H1 (cell line): Measurements from ENCODE around the gene PINK1. TPM values are rescaled to one million over a fixed set of nuclear protein-coding genes. Genes with fewer than 3 reads are reported as not detected.

Source experiments
- CBX8 ChIP-seq: fragments of 300-800, 300-1000 bp; sonication (generic); IDR thresholded peaks from 2 replicates; pipeline ENCODE4 v1.7.1; 2016; ENCODE audit warnings: low read depth, low read length, borderline replicate concordance
- polyA plus RNA-seq, 7 experiments: library from polyadenylated mRNA; depleted of rRNA in 3 of 7; stranded (reverse) in 5 of 7; unstranded in 2 of 7; fragments of >200 nt in 5 of 7; fragments of 200-250 nt in 2 of 7; gene quantifications; 1 replicate in 5 of 7; 2 replicates in 1 of 7; 4 replicates in 1 of 7; pipeline versions ENCODE4 v1.2.1 to v1.2.3, GENCODE V29; 2011 to 2013; ENCODE audit warnings: missing spikeins in 2 of 7, mixed read lengths in 2 of 7
- total RNA-seq: library from RNA; stranded (reverse); fragmentation: NEBNext Ultra II Directional; extraction: Animal tissue kit (Norgen Biotek cat#: 25700); gene quantifications from 2 replicates; pipeline ENCODE4 v1.2.1, GENCODE V29; 2021

The PINK1 gene
- total and polyA plus RNA-seq, 2 of the 8 experiments (the other 6 are each of a cell fraction or from before 2014, with no cell fraction given): 16.1 to 19.3 TPM

DNA sequence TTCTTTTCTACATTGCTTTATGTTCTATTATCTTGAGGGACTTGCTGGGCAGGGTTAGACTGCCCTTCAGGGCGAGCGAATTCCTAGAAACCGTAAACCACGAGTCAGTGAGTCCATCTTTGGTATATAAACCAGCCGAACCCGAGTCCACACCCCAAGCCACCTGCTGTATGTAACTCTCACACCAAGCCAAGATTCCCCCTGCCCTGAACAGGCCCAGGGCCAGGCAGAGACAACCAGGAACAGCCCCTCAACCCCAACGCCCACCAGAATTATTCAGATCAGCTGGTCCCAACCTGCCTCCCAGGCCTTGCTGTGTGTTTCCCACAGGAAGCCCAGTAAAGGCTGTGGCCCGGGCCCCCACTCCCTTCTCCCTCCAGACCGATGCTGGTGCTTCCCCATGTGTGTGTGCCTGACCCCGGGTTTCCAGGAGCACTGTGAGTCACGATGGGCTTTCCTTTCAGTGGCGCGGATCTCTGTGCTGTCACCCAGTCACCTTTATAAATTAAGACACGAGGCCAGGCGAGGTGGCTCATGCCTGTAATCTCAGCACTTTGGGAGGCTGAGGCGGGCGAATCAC lies 67.5 kb downstream of the PINK1 start (continued):
- TF ChIP-seq CBX8: no peak
- TF ChIP-seq, all 59 proteins: peak for 0

Other genes with a start within 250 kb of the PINK1 start
- 5.6 and 7.4 TPM in 2 replicates for gene CAMK2N1, start 147.2 kb upstream of the PINK1 start, total RNA-seq
- 1.8 and 2.3 TPM in 2 replicates for gene CAMK2N1, start 147.2 kb upstream of the PINK1 start, polyA plus RNA-seq (2011; rRNA removed)
- gene MUL1, start 125.3 kb upstream of the PINK1 start, total RNA-seq: 16.4 and 16.9 TPM in 2 replicates
- gene MUL1, start 125.3 kb upstream of the PINK1 start, polyA plus RNA-seq (2011; rRNA removed): 20.5 and 20.8 TPM in 2 replicates
- gene FAM43B, start 80.9 kb upstream of the PINK1 start, total RNA-seq: 1.9 and 2.2 TPM in 2 replicates
- gene FAM43B, start 80.9 kb upstream of the PINK1 start, polyA plus RNA-seq (2011; rRNA removed): 0.88 and 1.0 TPM in 2 replicates
- gene CDA, start 44.4 kb upstream of the PINK1 start, total RNA-seq: 3.3 and 4.4 TPM in 2 replicates
- 11.3 TPM in 2 replicates for gene CDA, start 44.4 kb upstream of the PINK1 start, polyA plus RNA-seq (2011; rRNA removed)
- 253 and 260 TPM in 2 replicates for gene DDOST, start 27.9 kb downstream of the PINK1 start, total RNA-seq
- 300 and 336 TPM in 2 replicates for gene DDOST, start 27.9 kb downstream of the PINK1 start, polyA plus RNA-seq (2011; rRNA removed)
- 9.9 and 10.4 TPM in 2 replicates for gene KIF17, start 84.5 kb downstream of the PINK1 start, total RNA-seq
- 6.9 and 10.5 TPM in 2 replicates for gene KIF17, start 84.5 kb downstream of the PINK1 start, polyA plus RNA-seq (2011; rRNA removed)
- gene SH2D5, start 99.2 kb downstream of the PINK1 start, total RNA-seq: 18.3 and 18.4 TPM in 2 replicates
- gene SH2D5, start 99.2 kb downstream of the PINK1 start, polyA plus RNA-seq (2011; rRNA removed): 13.2 and 16.7 TPM in 2 replicates
- 121 and 125 TPM in 2 replicates for gene HP1BP3, start 153.8 kb downstream of the PINK1 start, total RNA-seq
- gene HP1BP3, start 153.8 kb downstream of the PINK1 start, polyA plus RNA-seq (2011; rRNA removed): 47.4 and 47.6 TPM in 2 replicates